ENCODE results near the gene CENPC.

Gene CENPC

GRCh38 chr4:67576538-67576937, 31.2 kb upstream of the CENPC start:
- Histone ChIP-seq H2AFZ (ENCODE audit: low read depth, low read length) (peak overlapping the region; percentile 98), H4K20me1 (ENCODE audit: insufficient read depth, low read length) (no peaks in the 10 kb centered on the region), H3K4me3 (ENCODE audit: low read length) (peak overlapping the region; percentile 74; the same call in 1 of the 2 replicates), H3K79me2 (ENCODE audit: low read length) (no peaks in the 10 kb centered on the region), H3K4me1 (ENCODE audit: low read length) (peaks cover 26% of the 10 kb centered on the region), H3K27me3 (ENCODE audit: low read depth, low read length) (no peaks in the 10 kb centered on the region), H3K9me3 (ENCODE audit: insufficient read depth, low read length) (no peaks in the 10 kb centered on the region), H3K36me3 (replicated peaks; ENCODE audit: low read depth, low read length) (no peaks in the 10 kb centered on the region), H3K27ac (ENCODE audit: low read length) (peak overlapping the region; percentile 75; the same call in 1 of the 2 replicates), H3K9ac (ENCODE audit: low read length) (no peak overlapping the region), H3K4me2 (ENCODE audit: low read length) (peak overlapping the region; percentile 85)
- TF ChIP-seq EZH2phosphoT487 (IDR thresholded peaks at IDR 0.05; ENCODE audit: low read depth) = no peak
- TF ChIP-seq, protein P1, sequence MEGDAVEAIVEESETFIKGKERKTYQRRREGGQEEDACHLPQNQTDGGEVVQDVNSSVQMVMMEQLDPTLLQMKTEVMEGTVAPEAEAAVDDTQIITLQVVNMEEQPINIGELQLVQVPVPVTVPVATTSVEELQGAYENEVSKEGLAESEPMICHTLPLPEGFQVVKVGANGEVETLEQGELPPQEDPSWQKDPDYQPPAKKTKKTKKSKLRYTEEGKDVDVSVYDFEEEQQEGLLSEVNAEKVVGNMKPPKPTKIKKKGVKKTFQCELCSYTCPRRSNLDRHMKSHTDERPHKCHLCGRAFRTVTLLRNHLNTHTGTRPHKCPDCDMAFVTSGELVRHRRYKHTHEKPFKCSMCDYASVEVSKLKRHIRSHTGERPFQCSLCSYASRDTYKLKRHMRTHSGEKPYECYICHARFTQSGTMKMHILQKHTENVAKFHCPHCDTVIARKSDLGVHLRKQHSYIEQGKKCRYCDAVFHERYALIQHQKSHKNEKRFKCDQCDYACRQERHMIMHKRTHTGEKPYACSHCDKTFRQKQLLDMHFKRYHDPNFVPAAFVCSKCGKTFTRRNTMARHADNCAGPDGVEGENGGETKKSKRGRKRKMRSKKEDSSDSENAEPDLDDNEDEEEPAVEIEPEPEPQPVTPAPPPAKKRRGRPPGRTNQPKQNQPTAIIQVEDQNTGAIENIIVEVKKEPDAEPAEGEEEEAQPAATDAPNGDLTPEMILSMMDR (IDR thresholded peaks at IDR 0.05; ENCODE audit: low read depth, low read length) = no peak

DNA sequence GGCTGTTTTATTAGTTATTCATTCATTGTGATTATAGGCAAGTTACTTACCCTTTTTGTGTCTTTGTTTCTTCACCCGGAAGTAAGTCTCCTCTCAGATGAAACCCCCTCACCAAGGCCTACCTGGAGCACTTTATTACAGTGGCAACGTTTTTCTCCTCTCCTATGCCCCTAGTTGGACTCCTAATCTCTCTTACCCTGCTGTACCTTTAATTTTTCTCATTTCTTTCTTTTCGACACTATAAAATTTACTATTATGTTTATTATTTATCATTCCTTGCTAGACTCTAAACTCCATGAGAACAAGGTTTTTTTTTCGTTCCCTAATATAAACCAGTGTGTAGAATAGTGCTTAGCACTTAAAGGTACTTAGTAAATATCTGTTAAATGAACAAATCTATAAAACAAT, 30.8 kb upstream of the CENPC start:
- H3K9ac ChIP-seq (ENCODE audit: low read length) = peak overlapping the region; percentile 60
- H3K4me1 ChIP-seq (ENCODE audit: low read length) = peaks cover 26% of the 10 kb centered on the region
- H3K27me3 ChIP-seq (ENCODE audit: low read depth, low read length) = no peaks in the 10 kb centered on the region
- TF ChIP-seq, protein P1 (IDR thresholded peaks at IDR 0.05; ENCODE audit: low read depth, low read length) = no peak
- no peak for TF ChIP-seq EZH2phosphoT487 (IDR thresholded peaks at IDR 0.05; ENCODE audit: low read depth)
- H3K36me3 ChIP-seq (replicated peaks; ENCODE audit: low read depth, low read length) = no peaks in the 10 kb centered on the region
- H3K27ac ChIP-seq (ENCODE audit: low read length) = peak overlapping the region; percentile 75
- no peaks in the 10 kb centered on the region for H3K9me3 ChIP-seq (ENCODE audit: insufficient read depth, low read length)
- H3K79me2 ChIP-seq (ENCODE audit: low read length) = no peaks in the 10 kb centered on the region
- peak overlapping the region; percentile 85 for H3K4me2 ChIP-seq (ENCODE audit: low read length)
- peak overlapping the region; percentile 98 for H2AFZ ChIP-seq (ENCODE audit: low read depth, low read length)
- H3K4me3 ChIP-seq (ENCODE audit: low read length) = peak overlapping the region; percentile 74
- H4K20me1 ChIP-seq (ENCODE audit: insufficient read depth, low read length) = no peaks in the 10 kb centered on the region

- peak overlapping the region; percentile 85 for H3K4me2 ChIP-seq (ENCODE audit: low read length)
- peak overlapping the region; percentile 75 for H3K27ac ChIP-seq (ENCODE audit: low read length)
- no peak for TF ChIP-seq EZH2phosphoT487 (IDR thresholded peaks at IDR 0.05; ENCODE audit: low read depth)
- TF ChIP-seq, protein P1 (IDR thresholded peaks at IDR 0.05; ENCODE audit: low read depth, low read length) = no peak
- no peaks in the 10 kb centered on the region for H4K20me1 ChIP-seq (ENCODE audit: insufficient read depth, low read length)
- H3K4me3 ChIP-seq (ENCODE audit: low read length) = peak overlapping the region; percentile 74
- no peaks in the 10 kb centered on the region for H3K27me3 ChIP-seq (ENCODE audit: low read depth, low read length)
- H3K36me3 ChIP-seq (replicated peaks; ENCODE audit: low read depth, low read length) = no peaks in the 10 kb centered on the region
- peak overlapping the region; percentile 98 for H2AFZ ChIP-seq (ENCODE audit: low read depth, low read length)
- no peaks in the 10 kb centered on the region for H3K79me2 ChIP-seq (ENCODE audit: low read length)
- H3K9me3 ChIP-seq (ENCODE audit: insufficient read depth, low read length) = no peaks in the 10 kb centered on the region
- H3K4me1 ChIP-seq (ENCODE audit: low read length) = peaks cover 26% of the 10 kb centered on the region
- H3K9ac ChIP-seq (ENCODE audit: low read length) = peak overlapping the region; percentile 60
Measured at GRCh38 chr4:67575232-67576058, 30.1 kb upstream of the CENPC start.

GRCh38 chr4:67573193-67573592, 27.9 kb upstream of the CENPC start:
- Histone ChIP-seq H4K20me1 (ENCODE audit: insufficient read depth, low read length) (no peaks in the 10 kb centered on the region), H3K4me1 (ENCODE audit: low read length) (peaks cover 26% of the 10 kb centered on the region), H3K79me2 (ENCODE audit: low read length) (no peaks in the 10 kb centered on the region), H3K36me3 (replicated peaks; ENCODE audit: low read depth, low read length) (no peaks in the 10 kb centered on the region), H3K27ac (ENCODE audit: low read length) (no peak overlapping the region), H3K27me3 (ENCODE audit: low read depth, low read length) (no peaks in the 10 kb centered on the region), H3K4me2 (ENCODE audit: low read length) (no peak overlapping the region), H3K9me3 (ENCODE audit: insufficient read depth, low read length) (no peaks in the 10 kb centered on the region), H2AFZ (ENCODE audit: low read depth, low read length) (no peak overlapping the region), H3K9ac (ENCODE audit: low read length) (no peak overlapping the region), H3K4me3 (ENCODE audit: low read length) (no peak overlapping the region)
- TF ChIP-seq EZH2phosphoT487 (IDR thresholded peaks at IDR 0.05; ENCODE audit: low read depth) = no peak
- TF ChIP-seq, protein P1 (IDR thresholded peaks at IDR 0.05; ENCODE audit: low read depth, low read length) = no peak

Data from OCI-LY3 (cell line).